C4-2B (cell line): Measurements from ENCODE around the gene PCYT1B.

Experiments used
- ZFX ChIP-seq: fragments of 450-650 bp; IDR thresholded peaks from 2 replicates; pipeline ENCODE4 v1.6.1; 2017
- TF ChIP-seq, protein P1 (sequence below): fragments of 450-650 bp; conservative IDR thresholded peaks from 2 replicates; pipeline ENCODE4 v1.5.1; 2017; ENCODE audit warnings: mild to moderate bottlenecking

DNA sequence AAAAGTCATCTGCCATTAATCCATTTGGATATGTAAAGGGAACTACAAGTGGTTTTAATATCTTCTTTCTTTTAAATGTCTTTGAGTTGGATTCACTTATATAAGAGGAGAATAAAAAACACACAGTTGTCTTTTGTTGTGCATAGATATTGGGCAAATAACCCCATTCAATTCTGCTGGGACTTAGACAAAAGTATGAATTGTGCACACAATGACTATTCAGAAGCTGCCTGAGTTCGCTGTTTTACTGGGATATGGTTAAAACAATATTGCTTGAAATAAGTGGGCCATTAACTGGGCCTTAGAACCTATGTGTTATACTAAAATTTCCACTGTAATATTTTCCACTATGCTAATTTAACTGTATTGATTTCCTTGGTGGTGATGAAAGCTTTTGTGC, 71.7 kb downstream of the PCYT1B start:
- TF ChIP-seq, protein P1, sequence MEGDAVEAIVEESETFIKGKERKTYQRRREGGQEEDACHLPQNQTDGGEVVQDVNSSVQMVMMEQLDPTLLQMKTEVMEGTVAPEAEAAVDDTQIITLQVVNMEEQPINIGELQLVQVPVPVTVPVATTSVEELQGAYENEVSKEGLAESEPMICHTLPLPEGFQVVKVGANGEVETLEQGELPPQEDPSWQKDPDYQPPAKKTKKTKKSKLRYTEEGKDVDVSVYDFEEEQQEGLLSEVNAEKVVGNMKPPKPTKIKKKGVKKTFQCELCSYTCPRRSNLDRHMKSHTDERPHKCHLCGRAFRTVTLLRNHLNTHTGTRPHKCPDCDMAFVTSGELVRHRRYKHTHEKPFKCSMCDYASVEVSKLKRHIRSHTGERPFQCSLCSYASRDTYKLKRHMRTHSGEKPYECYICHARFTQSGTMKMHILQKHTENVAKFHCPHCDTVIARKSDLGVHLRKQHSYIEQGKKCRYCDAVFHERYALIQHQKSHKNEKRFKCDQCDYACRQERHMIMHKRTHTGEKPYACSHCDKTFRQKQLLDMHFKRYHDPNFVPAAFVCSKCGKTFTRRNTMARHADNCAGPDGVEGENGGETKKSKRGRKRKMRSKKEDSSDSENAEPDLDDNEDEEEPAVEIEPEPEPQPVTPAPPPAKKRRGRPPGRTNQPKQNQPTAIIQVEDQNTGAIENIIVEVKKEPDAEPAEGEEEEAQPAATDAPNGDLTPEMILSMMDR, result no peak
- TF ChIP-seq ZFX, result no peak
